ENCODE data around the gene FARP2.

DNA sequence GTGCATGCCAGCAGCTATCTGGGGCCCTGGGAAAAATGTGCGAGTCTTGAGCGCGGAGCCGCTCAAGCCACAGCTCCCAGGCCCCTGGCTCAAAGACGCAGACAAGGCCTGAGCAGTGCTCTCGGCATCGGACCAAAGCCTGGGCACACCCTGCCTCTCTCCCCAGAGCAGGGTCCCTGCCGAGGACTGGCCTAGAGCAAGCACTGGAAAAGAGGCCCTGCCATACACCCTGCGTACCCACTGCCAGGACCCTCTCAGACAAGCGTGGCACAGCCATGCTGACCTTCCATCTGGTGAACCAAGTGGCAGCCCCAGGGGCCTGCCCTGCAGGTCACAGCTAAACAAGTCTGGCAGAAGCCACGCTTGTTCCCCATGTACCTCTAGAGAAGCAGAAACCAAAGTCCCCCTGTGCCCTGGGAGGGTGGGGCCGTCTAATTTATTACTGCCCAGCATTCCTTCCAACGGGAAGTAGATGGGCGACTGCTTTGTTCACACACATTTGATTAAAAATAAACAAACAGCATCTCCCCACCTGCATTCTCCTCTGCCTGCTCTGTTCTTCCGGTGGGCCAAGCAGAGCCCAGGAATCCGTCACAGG lies 138.3 kb downstream of the FARP2 start:
- TF ChIP-seq, protein P1, sequence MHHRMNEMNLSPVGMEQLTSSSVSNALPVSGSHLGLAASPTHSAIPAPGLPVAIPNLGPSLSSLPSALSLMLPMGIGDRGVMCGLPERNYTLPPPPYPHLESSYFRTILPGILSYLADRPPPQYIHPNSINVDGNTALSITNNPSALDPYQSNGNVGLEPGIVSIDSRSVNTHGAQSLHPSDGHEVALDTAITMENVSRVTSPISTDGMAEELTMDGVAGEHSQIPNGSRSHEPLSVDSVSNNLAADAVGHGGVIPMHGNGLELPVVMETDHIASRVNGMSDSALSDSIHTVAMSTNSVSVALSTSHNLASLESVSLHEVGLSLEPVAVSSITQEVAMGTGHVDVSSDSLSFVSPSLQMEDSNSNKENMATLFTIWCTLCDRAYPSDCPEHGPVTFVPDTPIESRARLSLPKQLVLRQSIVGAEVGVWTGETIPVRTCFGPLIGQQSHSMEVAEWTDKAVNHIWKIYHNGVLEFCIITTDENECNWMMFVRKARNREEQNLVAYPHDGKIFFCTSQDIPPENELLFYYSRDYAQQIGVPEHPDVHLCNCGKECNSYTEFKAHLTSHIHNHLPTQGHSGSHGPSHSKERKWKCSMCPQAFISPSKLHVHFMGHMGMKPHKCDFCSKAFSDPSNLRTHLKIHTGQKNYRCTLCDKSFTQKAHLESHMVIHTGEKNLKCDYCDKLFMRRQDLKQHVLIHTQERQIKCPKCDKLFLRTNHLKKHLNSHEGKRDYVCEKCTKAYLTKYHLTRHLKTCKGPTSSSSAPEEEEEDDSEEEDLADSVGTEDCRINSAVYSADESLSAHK (CRISPR knock-in tag; IDR thresholded peaks at IDR 0.05; ENCODE audit: borderline replicate concordance): no peak
- TF ChIP-seq, protein P2, sequence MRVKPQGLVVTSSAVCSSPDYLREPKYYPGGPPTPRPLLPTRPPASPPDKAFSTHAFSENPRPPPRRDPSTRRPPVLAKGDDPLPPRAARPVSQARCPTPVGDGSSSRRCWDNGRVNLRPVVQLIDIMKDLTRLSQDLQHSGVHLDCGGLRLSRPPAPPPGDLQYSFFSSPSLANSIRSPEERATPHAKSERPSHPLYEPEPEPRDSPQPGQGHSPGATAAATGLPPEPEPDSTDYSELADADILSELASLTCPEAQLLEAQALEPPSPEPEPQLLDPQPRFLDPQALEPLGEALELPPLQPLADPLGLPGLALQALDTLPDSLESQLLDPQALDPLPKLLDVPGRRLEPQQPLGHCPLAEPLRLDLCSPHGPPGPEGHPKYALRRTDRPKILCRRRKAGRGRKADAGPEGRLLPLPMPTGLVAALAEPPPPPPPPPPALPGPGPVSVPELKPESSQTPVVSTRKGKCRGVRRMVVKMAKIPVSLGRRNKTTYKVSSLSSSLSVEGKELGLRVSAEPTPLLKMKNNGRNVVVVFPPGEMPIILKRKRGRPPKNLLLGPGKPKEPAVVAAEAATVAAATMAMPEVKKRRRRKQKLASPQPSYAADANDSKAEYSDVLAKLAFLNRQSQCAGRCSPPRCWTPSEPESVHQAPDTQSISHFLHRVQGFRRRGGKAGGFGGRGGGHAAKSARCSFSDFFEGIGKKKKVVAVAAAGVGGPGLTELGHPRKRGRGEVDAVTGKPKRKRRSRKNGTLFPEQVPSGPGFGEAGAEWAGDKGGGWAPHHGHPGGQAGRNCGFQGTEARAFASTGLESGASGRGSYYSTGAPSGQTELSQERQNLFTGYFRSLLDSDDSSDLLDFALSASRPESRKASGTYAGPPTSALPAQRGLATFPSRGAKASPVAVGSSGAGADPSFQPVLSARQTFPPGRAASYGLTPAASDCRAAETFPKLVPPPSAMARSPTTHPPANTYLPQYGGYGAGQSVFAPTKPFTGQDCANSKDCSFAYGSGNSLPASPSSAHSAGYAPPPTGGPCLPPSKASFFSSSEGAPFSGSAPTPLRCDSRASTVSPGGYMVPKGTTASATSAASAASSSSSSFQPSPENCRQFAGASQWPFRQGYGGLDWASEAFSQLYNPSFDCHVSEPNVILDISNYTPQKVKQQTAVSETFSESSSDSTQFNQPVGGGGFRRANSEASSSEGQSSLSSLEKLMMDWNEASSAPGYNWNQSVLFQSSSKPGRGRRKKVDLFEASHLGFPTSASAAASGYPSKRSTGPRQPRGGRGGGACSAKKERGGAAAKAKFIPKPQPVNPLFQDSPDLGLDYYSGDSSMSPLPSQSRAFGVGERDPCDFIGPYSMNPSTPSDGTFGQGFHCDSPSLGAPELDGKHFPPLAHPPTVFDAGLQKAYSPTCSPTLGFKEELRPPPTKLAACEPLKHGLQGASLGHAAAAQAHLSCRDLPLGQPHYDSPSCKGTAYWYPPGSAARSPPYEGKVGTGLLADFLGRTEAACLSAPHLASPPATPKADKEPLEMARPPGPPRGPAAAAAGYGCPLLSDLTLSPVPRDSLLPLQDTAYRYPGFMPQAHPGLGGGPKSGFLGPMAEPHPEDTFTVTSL (CRISPR knock-in tag; IDR thresholded peaks at IDR 0.05; ENCODE audit: borderline replicate concordance): no peak
- TF ChIP-seq NFKBIZ (CRISPR knock-in tag; IDR thresholded peaks at IDR 0.05) (no peak), CEBPG (CRISPR knock-in tag; IDR thresholded peaks at IDR 0.05) (no peak), MAFF (IDR thresholded peaks at IDR 0.05; ENCODE audit: low read depth, low read length) (no peak), NR2C2 (CRISPR knock-in tag; IDR thresholded peaks at IDR 0.05; ENCODE audit: borderline replicate concordance) (no peak), JUND (CRISPR knock-in tag; IDR thresholded peaks at IDR 0.05) (no peak)

Measured in HepG2 (cell line).